ENCODE results near the gene TSPAN17.

DNA sequence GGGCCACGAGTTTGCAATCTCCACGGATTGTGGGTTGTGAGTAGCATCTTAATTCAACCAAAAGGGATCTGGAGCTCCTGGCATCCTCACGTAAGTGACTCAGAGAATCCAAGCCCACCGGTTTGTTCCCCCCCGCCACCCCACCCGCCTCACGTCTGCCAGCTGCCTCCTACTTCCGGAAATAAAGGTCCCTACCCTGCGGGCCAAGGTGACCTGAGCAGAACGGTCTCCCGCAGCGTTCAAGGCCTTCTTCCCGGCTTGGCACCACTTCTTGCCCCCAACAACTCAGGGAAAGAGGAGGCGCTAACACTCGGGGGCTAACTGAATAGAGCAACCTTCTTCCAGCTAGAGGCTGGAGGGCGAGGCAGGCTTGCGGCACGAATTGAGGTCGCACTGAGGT, 28.5 kb upstream of the TSPAN17 start:
- TF ChIP-seq CTCF (conservative IDR thresholded peaks at IDR 0.05; ENCODE audit: low read depth, low read length) (no peak), EZH2 (IDR thresholded peaks at IDR 0.05; ENCODE audit: borderline replicate concordance, low read depth, low read length, poor library complexity, severe bottlenecking) (no peak)

All from A673 (cell line).